GM23338 (cell line): ENCODE measurements around the gene EFNB3. TPM values are rescaled to one million over a fixed set of nuclear protein-coding genes. Genes with fewer than 3 reads are reported as not detected.
A peak's percentile ranks its signal among the peaks of the same experiment; 100 is the strongest.

Experiments
- ATAC-seq: fragments of 200-7000 bp; cut with Tn5 transposase; 3 replicates; pipeline ENCODE4 v1.9.1; 2020
- DNase-seq: peaks from one replicate; pipeline ENCODE4 v3.0.0-alpha.2; 2015; ENCODE audit warnings: low spot score
- H2AFZ ChIP-seq: fragments of 200-600 bp; sonication (generic); 2 replicates; pipeline ENCODE4 v1.8.0; 2016; ENCODE audit warnings: antibody characterized with exemption, mild to moderate bottlenecking, moderate library complexity
- H3F3A ChIP-seq: fragments of 200-600 bp; sonication (generic); replicated peaks from 2 replicates; pipeline ENCODE4 v1.8.0; 2017; ENCODE audit warnings: antibody characterized with exemption, mixed run types, low read depth
- H3K27ac ChIP-seq: fragments of 200-600 bp; sonication (generic); 2 replicates; pipeline ENCODE4 v1.6.1; 2016; ENCODE audit warnings: low read depth
- H3K27me3 ChIP-seq: fragments of 200-600 bp; sonication (generic); 2 replicates; pipeline ENCODE4 v1.8.0; 2016; ENCODE audit warnings: mild to moderate bottlenecking, mixed run types, moderate library complexity; ENCODE audit not compliant: insufficient read depth
- H3K36me3 ChIP-seq: fragments of 200-600 bp; sonication (generic); 2 replicates; pipeline ENCODE4 v1.8.0; 2016; ENCODE audit warnings: mild to moderate bottlenecking; ENCODE audit not compliant: insufficient read depth
- H3K4me1 ChIP-seq: fragments of 200-600 bp; sonication (generic); 2 replicates; pipeline ENCODE4 v1.8.0; 2016; ENCODE audit warnings: mild to moderate bottlenecking, moderate library complexity; ENCODE audit not compliant: insufficient read depth
- H3K4me2 ChIP-seq: fragments of 200-600 bp; sonication (generic); 2 replicates; pipeline ENCODE4 v1.7.1; 2017; ENCODE audit warnings: mixed run types
- H3K4me3 ChIP-seq: fragments of 200-600 bp; sonication (generic); 2 replicates; pipeline ENCODE4 v1.6.1; 2016; ENCODE audit warnings: mixed run types
- H3K79me2 ChIP-seq: fragments of 200-600 bp; sonication (generic); replicated peaks from 2 replicates; pipeline ENCODE4 v1.8.0; 2017; ENCODE audit warnings: mild to moderate bottlenecking; ENCODE audit not compliant: insufficient read depth
- H3K9me2 ChIP-seq: fragments of 200-600 bp; sonication (generic); 2 replicates; pipeline ENCODE4 v1.8.0; 2017; ENCODE audit not compliant: insufficient read depth
- H4K20me1 ChIP-seq: fragments of 200-600 bp; sonication (generic); replicated peaks from 2 replicates; pipeline ENCODE4 v1.8.0; 2017; ENCODE audit warnings: mild to moderate bottlenecking; ENCODE audit not compliant: insufficient read depth
- H3K27ac Mint-ChIP-seq: 2 replicates; pipeline ENCODE4 v1.8.0; 2020; ENCODE audit warnings: inconsistent platforms, mild to moderate bottlenecking, moderate library complexity, mixed read lengths
- H3K27me3 Mint-ChIP-seq: 3 replicates; pipeline ENCODE4 v1.8.0; 2022; ENCODE audit warnings: low read depth, mild to moderate bottlenecking, moderate library complexity, mixed read lengths, inconsistent platforms; ENCODE audit not compliant: insufficient read depth, poor library complexity
- H3K36me3 Mint-ChIP-seq: 3 replicates; pipeline ENCODE4 v1.8.0; 2021; ENCODE audit warnings: low read depth, mild to moderate bottlenecking, inconsistent platforms, moderate library complexity, mixed read lengths
- H3K4me1 Mint-ChIP-seq: 3 replicates; pipeline ENCODE4 v1.8.0; 2020; ENCODE audit warnings: mild to moderate bottlenecking, inconsistent platforms, mixed read lengths
- H3K4me3 Mint-ChIP-seq: 3 replicates; pipeline ENCODE4 v1.8.0; 2021; ENCODE audit warnings: moderate library complexity, mild to moderate bottlenecking, inconsistent platforms, mixed read lengths
- H3K9me3 Mint-ChIP-seq: 3 replicates; pipeline ENCODE4 v1.8.0; 2020; ENCODE audit warnings: moderate library complexity, mild to moderate bottlenecking, inconsistent platforms, mixed read lengths
- EZH2phosphoT487 ChIP-seq: fragments of 200-600 bp; sonication (generic); IDR thresholded peaks from one replicate; pipeline ENCODE4 v1.8.1; 2018; ENCODE audit warnings: antibody characterized with exemption; ENCODE audit not compliant: unreplicated experiment
- JUNB ChIP-seq: IDR thresholded peaks from one replicate; pipeline ENCODE4 v1.6.1; 2016; ENCODE audit warnings: antibody characterized with exemption; ENCODE audit not compliant: unreplicated experiment
- POLR2AphosphoS5 ChIP-seq: IDR thresholded peaks from 2 replicates; pipeline ENCODE4 v1.6.1; 2016; ENCODE audit warnings: antibody characterized with exemption, low read depth
- STAT1 ChIP-seq: IDR thresholded peaks from one replicate; pipeline ENCODE4 v1.6.1; 2016; ENCODE audit warnings: antibody characterized with exemption; ENCODE audit not compliant: unreplicated experiment
- ZNF331 ChIP-seq: fragments of 250-450 bp; sonication (Bioruptor Pico); IDR thresholded peaks from 2 replicates; pipeline ENCODE4 v1.5.0; 2020; ENCODE audit warnings: low read depth, mild to moderate bottlenecking, moderate library complexity
- ZNF462 ChIP-seq: fragments of 250-450 bp; sonication (Bioruptor Pico); IDR thresholded peaks from 2 replicates; pipeline ENCODE4 v1.5.0; 2020; ENCODE audit warnings: mild to moderate bottlenecking, moderate library complexity
- polyA plus RNA-seq: library from polyadenylated mRNA; unstranded; fragments of >200 nt; fragmentation: Nextera tagmentation; extraction: Ambion mirVana; gene quantifications from 2 replicates; pipeline ENCODE4 v1.2.1, GENCODE V29; 2016
- total RNA-seq: library from RNA; depleted of rRNA; stranded (reverse); fragments of >200 nt; shearing (Covaris generic); gene quantifications from 2 replicates; pipeline ENCODE4 v1.2.3, GENCODE V29; 2014
- TF ChIP-seq, protein P1 (sequence below): IDR thresholded peaks from one replicate; pipeline ENCODE4 v1.6.1; 2018; ENCODE audit warnings: antibody characterized with exemption; ENCODE audit not compliant: unreplicated experiment

Gene EFNB3
- total and polyA plus RNA-seq, 2 experiments from 2014 or later: 4.2 to 11.5 TPM

DNA sequence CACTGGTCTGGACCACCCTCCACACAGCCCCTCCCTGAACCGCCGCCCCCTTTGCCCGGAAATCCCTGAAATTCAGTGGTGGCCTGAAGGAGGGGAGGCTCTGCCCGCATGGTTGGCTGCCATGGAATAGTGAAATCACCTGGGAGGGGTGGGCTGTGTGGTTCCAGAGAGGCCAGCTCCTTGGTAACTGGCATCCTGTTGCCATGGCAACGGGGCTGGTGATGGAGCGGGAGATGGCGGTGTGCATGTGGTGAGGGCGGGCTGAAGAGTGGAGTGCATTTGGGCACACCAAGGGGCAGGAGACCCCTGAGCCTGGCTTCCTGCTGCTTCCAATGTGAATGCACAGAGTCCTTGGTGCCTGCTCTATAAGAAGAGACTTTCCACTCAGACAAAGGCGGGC is 2.4 kb downstream of the EFNB3 start:
- H3K4me2 ChIP-seq: no peak overlapping the region
- 0 out of 2 replicates have a peak, but pooled peaks cover 20% of the 10 kb centered on the region for H3F3A ChIP-seq
- H2AFZ ChIP-seq: no peak overlapping the region
- H3K36me3 Mint-ChIP-seq: 0 out of 3 replicates have a peak, but pooled peaks cover 7% of the 10 kb centered on the region
- H3K9me2 ChIP-seq: 0 out of 2 replicates have a peak, but pooled peaks cover 8% of the 10 kb centered on the region
- H3K27me3 ChIP-seq: peaks cover 11% of the 10 kb centered on the region
- peaks cover 34% of the 10 kb centered on the region for H3K4me1 ChIP-seq
- DNase-seq (peak; percentile 75), ATAC-seq (no peak)
- peaks cover 45% of the 10 kb centered on the region for H3K4me1 Mint-ChIP-seq
- H3K27ac ChIP-seq: no peak overlapping the region
- no peaks in the 10 kb centered on the region for H3K79me2 ChIP-seq
- H3K4me3 Mint-ChIP-seq: no peak overlapping the region
- H3K27me3 Mint-ChIP-seq: peaks cover 17% of the 10 kb centered on the region
- no peak for TF ChIP-seq ZNF462 (CRISPR knock-in tag)
- TF ChIP-seq STAT1: no peak
- TF ChIP-seq POLR2AphosphoS5: no peak
- TF ChIP-seq EZH2phosphoT487: no peak
- TF ChIP-seq ZNF331: no peak
- TF ChIP-seq, protein P1, sequence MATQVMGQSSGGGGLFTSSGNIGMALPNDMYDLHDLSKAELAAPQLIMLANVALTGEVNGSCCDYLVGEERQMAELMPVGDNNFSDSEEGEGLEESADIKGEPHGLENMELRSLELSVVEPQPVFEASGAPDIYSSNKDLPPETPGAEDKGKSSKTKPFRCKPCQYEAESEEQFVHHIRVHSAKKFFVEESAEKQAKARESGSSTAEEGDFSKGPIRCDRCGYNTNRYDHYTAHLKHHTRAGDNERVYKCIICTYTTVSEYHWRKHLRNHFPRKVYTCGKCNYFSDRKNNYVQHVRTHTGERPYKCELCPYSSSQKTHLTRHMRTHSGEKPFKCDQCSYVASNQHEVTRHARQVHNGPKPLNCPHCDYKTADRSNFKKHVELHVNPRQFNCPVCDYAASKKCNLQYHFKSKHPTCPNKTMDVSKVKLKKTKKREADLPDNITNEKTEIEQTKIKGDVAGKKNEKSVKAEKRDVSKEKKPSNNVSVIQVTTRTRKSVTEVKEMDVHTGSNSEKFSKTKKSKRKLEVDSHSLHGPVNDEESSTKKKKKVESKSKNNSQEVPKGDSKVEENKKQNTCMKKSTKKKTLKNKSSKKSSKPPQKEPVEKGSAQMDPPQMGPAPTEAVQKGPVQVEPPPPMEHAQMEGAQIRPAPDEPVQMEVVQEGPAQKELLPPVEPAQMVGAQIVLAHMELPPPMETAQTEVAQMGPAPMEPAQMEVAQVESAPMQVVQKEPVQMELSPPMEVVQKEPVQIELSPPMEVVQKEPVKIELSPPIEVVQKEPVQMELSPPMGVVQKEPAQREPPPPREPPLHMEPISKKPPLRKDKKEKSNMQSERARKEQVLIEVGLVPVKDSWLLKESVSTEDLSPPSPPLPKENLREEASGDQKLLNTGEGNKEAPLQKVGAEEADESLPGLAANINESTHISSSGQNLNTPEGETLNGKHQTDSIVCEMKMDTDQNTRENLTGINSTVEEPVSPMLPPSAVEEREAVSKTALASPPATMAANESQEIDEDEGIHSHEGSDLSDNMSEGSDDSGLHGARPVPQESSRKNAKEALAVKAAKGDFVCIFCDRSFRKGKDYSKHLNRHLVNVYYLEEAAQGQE: no peak
- no peak for TF ChIP-seq JUNB
- H3K27ac Mint-ChIP-seq: no peak overlapping the region
- no peaks in the 10 kb centered on the region for H3K9me3 Mint-ChIP-seq
- H4K20me1 ChIP-seq: no peaks in the 10 kb centered on the region; the same call in 1 of the 2 replicates
- no peak overlapping the region for H3K4me3 ChIP-seq
- H3K36me3 ChIP-seq: no peaks in the 10 kb centered on the region
